Measurements from ENCODE around the gene SEMA4A. TPM values are rescaled to one million over a fixed set of nuclear protein-coding genes. Genes with fewer than 3 reads are reported as not detected.
A peak's percentile ranks its signal among the peaks of the same experiment; 100 is the strongest.
"Not testable (repeated sequence)": the region's sequence is repeated elsewhere in the genome, so short reads cannot be mapped to it uniquely, and the experiment has no call there.

Gene SEMA4A
- total RNA-seq, 1 donor from 2014 or later, result 0.88 TPM

- DNase-seq (ENCODE audit: low spot score) (no peak), ATAC-seq (no peak)
Measured at GRCh38 chr1:156155756-156156510, 2.5 kb downstream of the SEMA4A start.

- ATAC-seq (no peak), DNase-seq (ENCODE audit: low spot score) (no peak)
Measured at GRCh38 chr1:156157506-156157905, 4.1 kb downstream of the SEMA4A start.

- no peak for ATAC-seq
- no peak for DNase-seq (ENCODE audit: low spot score)
Measured at GRCh38 chr1:156157966-156158365, 4.6 kb downstream of the SEMA4A start.

- DNase-seq (ENCODE audit: low spot score) (no peak), ATAC-seq (peak; percentile 58)
Measured at GRCh38 chr1:156160000-156160742, 6.8 kb downstream of the SEMA4A start.

- peak; percentile 75 for ATAC-seq
- DNase-seq (ENCODE audit: low spot score), result peak; percentile 60
Measured at GRCh38 chr1:156160743-156161171, 7.4 kb downstream of the SEMA4A start.

GRCh38 chr1:156162430-156163037 lies 9.1 kb downstream of the SEMA4A start:
- DNase-seq (ENCODE audit: low spot score), result no peak
- no peak for ATAC-seq

- no peak for DNase-seq (ENCODE audit: low spot score)
- ATAC-seq, result no peak
Measured at GRCh38 chr1:156163712-156164111, 10.3 kb downstream of the SEMA4A start.

- no peak for DNase-seq (ENCODE audit: low spot score)
- no peak for ATAC-seq
Measured at GRCh38 chr1:156164125-156164831, 10.9 kb downstream of the SEMA4A start.

GRCh38 chr1:156165083-156165482 lies 11.7 kb downstream of the SEMA4A start:
- ATAC-seq (no peak), DNase-seq (ENCODE audit: low spot score) (no peak)

- no peak for ATAC-seq
Measured at GRCh38 chr1:156167536-156167935, 14.2 kb downstream of the SEMA4A start.

GRCh38 chr1:156172696-156173470 lies 19.5 kb downstream of the SEMA4A start:
- no peak for DNase-seq (ENCODE audit: low spot score)
- no peak for ATAC-seq

More at GRCh38 chr1:156167536-156167935, 14.2 kb downstream of the SEMA4A start:
- no peak for DNase-seq (ENCODE audit: low spot score)

GRCh38 chr1:156176610-156177210 lies 23.3 kb downstream of the SEMA4A start:
- DNase-seq (ENCODE audit: low spot score) (no peak), ATAC-seq (no peak)

GRCh38 chr1:156177919-156178654 lies 24.7 kb downstream of the SEMA4A start:
- DNase-seq (ENCODE audit: low spot score) (no peak), ATAC-seq (no peak)

- ATAC-seq (no peak), DNase-seq (ENCODE audit: low spot score) (no peak)
Measured at GRCh38 chr1:156180471-156180870, 27.1 kb downstream of the SEMA4A start.

- not testable (repeated sequence) for ATAC-seq; DNase-seq (ENCODE audit: low spot score)
Measured at GRCh38 chr1:156181391-156181924, 28.1 kb downstream of the SEMA4A start.

GRCh38 chr1:156182010-156182779 lies 28.8 kb downstream of the SEMA4A start:
- not testable (repeated sequence) for DNase-seq (ENCODE audit: low spot score); ATAC-seq

GRCh38 chr1:156186347-156187177 lies 33.2 kb downstream of the SEMA4A start:
- not testable (repeated sequence) for DNase-seq (ENCODE audit: low spot score); ATAC-seq

Measured in left lobe of liver (tissue), 2 donors.